Ectodermal cell (in vitro differentiated cells): ENCODE results near the gene MINDY4.

Experiments
- H3K27ac ChIP-seq: 2 replicates; pipeline ENCODE4 v1.7.0; 2013; ENCODE audit warnings: mild to moderate bottlenecking, low read depth, low read length; ENCODE audit not compliant: insufficient read depth, poor library complexity, severe bottlenecking
- H3K27me3 ChIP-seq: 2 replicates; pipeline ENCODE4 v1.7.0; 2013; ENCODE audit warnings: mild to moderate bottlenecking, low read length; ENCODE audit not compliant: insufficient read depth, control insufficient read depth, poor library complexity, severe bottlenecking
- H3K36me3 ChIP-seq: one replicate; pipeline ENCODE4 v1.7.0; 2013; ENCODE audit warnings: low read length; ENCODE audit not compliant: control insufficient read depth, insufficient read depth
- H3K4me1 ChIP-seq: one replicate; pipeline ENCODE4 v1.7.0; 2013; ENCODE audit warnings: low read length; ENCODE audit not compliant: control insufficient read depth, insufficient read depth
- H3K4me3 ChIP-seq: 2 replicates; pipeline ENCODE4 v1.7.0; 2013; ENCODE audit warnings: low read depth, low read length, control low read depth; ENCODE audit not compliant: insufficient read depth
- H3K9me3 ChIP-seq: 2 replicates; pipeline ENCODE4 v1.7.0; 2013; ENCODE audit warnings: mild to moderate bottlenecking, low read length, moderate library complexity; ENCODE audit not compliant: control insufficient read depth
- WGBS, 2 experiments: methylation state at CpG; one replicate each; pipeline ENCODE4 v1.1.7; 2013; ENCODE audit warnings: missing lambda C conversion rate in 2 of 2; 5-methylcytosine and 5-hydroxymethylcytosine counted together

Gene MINDY4

DNA sequence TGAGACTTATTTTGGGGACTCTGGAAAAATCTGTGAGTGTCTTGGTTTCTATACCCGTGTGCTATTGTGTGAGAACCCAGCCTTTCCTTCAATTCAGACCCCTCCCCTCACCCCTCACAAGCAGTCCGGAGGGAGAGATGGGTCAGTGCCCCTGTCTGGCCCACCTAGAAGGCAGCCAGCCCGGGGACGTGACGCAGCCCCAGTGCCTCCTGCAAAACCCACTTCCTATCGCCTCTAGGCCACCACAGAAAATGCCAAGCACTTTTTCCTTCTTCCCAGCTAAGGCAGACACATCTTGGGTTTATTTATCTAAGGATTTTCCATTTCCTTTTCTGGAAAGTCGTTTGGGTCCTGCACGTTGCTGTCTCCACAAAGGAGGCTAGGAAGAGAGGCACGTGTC lies 128.8 kb downstream of the MINDY4 start:
- no peak overlapping the region for H3K27ac ChIP-seq
- H3K4me3 ChIP-seq, result no peak overlapping the region
- peaks cover 11% of the 10 kb centered on the region for H3K4me1 ChIP-seq
- WGBS, 2 experiments, result 89 to 90% methylated on average over 9 of the region's 9 CpGs
- no peaks in the 10 kb centered on the region for H3K36me3 ChIP-seq
- no peaks in the 10 kb centered on the region for H3K27me3 ChIP-seq
- no peaks in the 10 kb centered on the region for H3K9me3 ChIP-seq

DNA sequence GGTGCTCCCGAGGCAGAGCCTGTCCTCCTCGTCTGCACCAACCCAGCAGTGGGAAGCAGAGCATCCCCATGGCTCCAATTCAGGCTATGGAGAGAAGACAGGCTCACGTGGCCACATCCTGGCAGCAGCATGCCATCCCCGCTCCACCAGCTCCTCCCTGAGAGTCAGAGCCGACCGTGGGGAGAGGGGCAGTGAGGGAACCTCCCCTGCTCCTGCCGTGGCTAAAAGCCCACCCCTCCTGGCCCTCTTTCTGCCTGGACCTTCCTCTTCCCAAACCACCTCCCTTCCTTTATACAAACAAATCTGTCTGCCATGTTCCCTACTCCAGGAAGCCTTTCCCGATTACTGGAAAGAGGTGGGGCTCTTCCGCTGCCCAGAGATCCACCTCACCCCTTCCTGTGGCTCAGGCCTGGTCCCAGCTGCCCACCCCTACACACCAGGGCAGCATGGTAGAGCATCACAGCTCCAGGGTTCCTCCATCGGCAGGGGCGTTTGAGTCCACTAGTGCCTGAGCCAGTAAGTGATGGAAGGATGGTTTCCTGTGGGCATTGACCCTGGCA lies 129.7 kb downstream of the MINDY4 start:
- 89% methylated on average over 11 of the region's 11 CpGs for WGBS, 2 experiments
- H3K36me3 ChIP-seq, result no peaks in the 10 kb centered on the region
- H3K27ac ChIP-seq, result no peak overlapping the region
- no peak overlapping the region for H3K4me3 ChIP-seq
- H3K27me3 ChIP-seq, result no peaks in the 10 kb centered on the region
- peaks cover 7% of the 10 kb centered on the region for H3K4me1 ChIP-seq
- H3K9me3 ChIP-seq, result no peaks in the 10 kb centered on the region

DNA sequence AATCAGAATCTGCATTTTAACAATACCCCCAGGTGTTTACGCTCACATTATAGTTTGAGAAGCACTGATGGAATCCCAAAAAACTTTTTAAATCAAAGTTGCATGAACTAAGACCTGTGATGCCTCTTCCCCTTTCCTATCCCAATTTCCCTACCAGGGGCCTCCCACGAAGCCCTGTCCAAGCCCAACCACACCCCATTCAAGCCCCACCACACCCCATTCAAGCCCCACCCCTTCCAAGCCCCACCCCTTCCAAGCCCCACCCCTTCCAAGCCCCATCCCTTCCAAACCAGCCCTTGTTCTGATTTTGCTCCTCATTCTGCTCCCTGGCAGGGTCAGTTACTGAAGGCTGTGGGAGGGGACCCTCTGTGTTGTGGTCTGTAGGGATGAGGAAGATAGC lies 130.6 kb downstream of the MINDY4 start:
- no peak overlapping the region for H3K27ac ChIP-seq
- H3K9me3 ChIP-seq, result no peaks in the 10 kb centered on the region

DNA sequence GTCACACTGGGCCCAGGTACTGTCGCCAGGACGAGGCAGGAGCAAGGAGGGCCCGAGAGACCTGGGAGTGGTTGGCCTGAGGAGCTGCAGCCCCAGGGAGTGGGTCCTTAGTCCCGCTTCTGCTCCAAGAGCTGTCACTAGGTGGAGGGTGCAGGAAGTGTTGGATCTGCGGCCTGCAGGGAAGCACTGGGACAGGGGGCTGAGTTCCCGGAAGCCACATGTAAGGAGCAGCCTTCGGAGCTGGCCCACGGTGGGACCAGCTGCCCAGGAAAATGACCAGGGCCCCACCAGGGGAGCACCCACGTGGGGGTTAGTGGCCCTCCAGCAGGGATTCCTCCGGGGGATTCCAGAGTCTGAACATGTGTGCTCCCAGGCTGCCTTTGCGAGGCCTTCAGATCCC lies 131.2 kb downstream of the MINDY4 start:
- Histone ChIP-seq H3K27me3 (no peaks in the 10 kb centered on the region), H3K36me3 (no peaks in the 10 kb centered on the region), H3K4me1 (no peaks in the 10 kb centered on the region), H3K27ac (no peak overlapping the region), H3K4me3 (no peak overlapping the region), H3K9me3 (no peaks in the 10 kb centered on the region)
- 90 to 93% methylated on average over 11 of the region's 11 CpGs for WGBS, 2 experiments

More for the DNA sequence above, 130.6 kb downstream of the MINDY4 start:
- H3K27me3 ChIP-seq, result no peaks in the 10 kb centered on the region
- no peak overlapping the region for H3K4me3 ChIP-seq
- no peaks in the 10 kb centered on the region for H3K4me1 ChIP-seq
- WGBS, 2 experiments, result 79 to 85% methylated on average over 2 of the region's 2 CpGs
- H3K36me3 ChIP-seq, result no peaks in the 10 kb centered on the region

DNA sequence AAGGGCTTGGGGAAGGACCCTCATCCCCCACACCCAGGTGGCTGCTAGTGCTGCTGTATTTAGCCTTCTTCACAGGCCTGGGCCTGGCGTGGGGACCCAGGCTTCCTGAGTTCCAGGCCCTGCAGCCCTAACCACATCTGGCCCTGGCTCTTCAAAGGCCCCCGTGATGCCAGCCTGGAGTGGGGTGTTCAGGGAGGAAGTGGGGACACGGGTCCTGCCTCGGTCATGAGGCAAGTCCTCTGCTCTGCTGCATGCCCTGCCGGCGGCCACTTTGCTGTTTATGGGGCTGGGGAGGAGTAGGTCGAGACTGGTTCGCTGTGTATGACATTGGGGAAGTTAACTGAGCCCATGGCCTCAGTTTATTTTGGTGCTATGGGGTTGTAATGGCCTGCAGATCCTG lies 131.9 kb downstream of the MINDY4 start:
- Histone ChIP-seq H3K27me3 (no peaks in the 10 kb centered on the region), H3K27ac (no peak overlapping the region), H3K4me1 (no peaks in the 10 kb centered on the region), H3K9me3 (no peaks in the 10 kb centered on the region), H3K4me3 (no peak overlapping the region), H3K36me3 (no peaks in the 10 kb centered on the region)
- WGBS, 2 experiments, result 95% methylated on average over 8 of the region's 8 CpGs

DNA sequence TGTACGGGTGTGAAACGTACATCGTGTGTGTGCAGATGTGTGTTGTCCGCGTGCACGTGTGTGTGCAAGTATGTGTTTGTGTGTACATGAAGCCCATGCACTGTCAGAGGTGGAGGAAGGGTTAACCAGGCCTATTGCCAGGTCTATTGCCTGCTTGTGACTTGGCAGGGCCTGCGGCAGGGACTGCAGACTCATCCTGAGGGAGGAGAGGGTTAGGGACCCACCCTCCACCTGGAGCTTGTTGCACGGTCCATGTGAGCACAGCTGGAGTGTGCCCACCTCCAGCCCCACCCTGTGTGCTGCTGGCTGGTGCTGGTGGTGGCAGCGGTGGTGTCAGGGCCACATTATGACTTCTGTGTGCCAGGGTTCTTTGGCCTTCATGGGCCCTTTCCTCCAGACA lies 133.3 kb downstream of the MINDY4 start:
- WGBS, 2 experiments, result 94 to 95% methylated on average over 9 of the region's 9 CpGs
- Histone ChIP-seq H3K9me3 (no peaks in the 10 kb centered on the region), H3K27me3 (no peaks in the 10 kb centered on the region), H3K4me1 (no peaks in the 10 kb centered on the region), H3K4me3 (no peak overlapping the region), H3K36me3 (no peaks in the 10 kb centered on the region), H3K27ac (no peak overlapping the region)

DNA sequence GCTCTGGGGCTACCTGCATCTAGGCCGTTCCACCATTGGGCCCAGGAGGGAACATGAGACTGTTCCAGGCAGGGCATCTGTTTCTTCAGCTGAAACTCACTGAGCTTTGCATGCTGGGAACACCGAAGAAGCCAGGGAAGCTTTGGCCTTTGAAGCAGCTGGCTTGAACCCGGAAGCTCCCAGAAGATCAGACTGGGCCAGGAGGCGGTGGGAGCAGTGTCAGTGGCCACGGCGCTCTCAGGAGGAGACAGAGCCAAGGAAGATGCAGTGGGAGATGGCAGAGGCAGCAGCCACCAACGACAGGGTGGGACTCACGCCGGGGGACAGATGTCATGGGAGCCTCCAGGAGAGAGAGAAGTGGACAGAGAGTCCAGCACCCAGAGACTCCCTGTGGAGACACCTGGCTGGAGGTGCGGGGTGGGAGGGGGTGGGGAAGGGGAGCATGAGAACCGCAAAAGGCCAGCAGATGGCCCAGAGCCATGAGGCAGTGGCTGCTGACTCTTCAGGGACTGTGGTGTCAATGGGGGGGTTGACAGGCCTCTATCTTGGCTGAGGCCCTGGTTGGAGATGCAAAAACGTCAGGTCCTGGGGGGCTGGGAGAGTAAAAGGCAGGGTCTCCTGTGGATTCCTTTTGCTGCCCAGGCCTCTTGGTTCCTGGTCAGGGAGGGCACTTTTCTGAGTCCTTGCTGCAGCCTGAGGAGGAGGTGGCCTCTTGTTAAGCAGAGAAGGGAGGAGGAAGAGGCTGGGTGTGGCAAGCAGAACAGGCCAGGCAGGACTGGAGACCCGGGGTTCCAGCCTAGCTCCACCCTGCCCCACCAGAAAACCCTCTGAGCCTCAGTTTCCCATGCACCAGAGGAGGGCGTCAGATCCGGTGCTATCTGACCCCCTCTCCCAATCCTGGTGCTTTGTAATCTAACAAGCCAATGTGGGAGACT lies 134.1 kb downstream of the MINDY4 start:
- Histone ChIP-seq H3K4me1 (no peaks in the 10 kb centered on the region), H3K27me3 (no peaks in the 10 kb centered on the region), H3K36me3 (no peaks in the 10 kb centered on the region), H3K27ac (no peak overlapping the region), H3K9me3 (no peaks in the 10 kb centered on the region), H3K4me3 (no peak overlapping the region)
- 88 to 90% methylated on average over 15 of the region's 15 CpGs for WGBS, 2 experiments

DNA sequence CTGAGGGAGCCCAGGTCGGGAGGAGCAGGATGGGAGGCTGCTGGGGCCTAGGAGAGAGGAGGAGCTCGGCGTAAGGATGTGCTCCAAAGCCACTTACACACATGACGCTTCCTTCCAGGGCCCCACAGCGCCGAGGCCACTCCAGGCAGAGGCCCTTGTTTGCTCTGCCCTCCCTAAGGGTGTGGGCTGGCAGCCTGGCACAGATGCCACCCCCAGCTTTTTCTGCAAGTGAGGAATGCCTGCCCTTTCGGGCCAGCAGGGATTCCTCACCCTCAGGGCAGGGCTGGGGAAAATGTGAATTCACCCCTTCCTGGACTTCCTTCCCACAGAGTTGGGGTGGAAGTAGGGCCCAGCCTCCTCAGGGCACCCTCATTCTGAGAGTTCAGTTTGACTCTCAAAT lies 134.8 kb downstream of the MINDY4 start:
- Histone ChIP-seq H3K4me3 (no peak overlapping the region), H3K27me3 (no peaks in the 10 kb centered on the region)
- 88 to 92% methylated on average over 7 of the region's 7 CpGs for WGBS, 2 experiments

DNA sequence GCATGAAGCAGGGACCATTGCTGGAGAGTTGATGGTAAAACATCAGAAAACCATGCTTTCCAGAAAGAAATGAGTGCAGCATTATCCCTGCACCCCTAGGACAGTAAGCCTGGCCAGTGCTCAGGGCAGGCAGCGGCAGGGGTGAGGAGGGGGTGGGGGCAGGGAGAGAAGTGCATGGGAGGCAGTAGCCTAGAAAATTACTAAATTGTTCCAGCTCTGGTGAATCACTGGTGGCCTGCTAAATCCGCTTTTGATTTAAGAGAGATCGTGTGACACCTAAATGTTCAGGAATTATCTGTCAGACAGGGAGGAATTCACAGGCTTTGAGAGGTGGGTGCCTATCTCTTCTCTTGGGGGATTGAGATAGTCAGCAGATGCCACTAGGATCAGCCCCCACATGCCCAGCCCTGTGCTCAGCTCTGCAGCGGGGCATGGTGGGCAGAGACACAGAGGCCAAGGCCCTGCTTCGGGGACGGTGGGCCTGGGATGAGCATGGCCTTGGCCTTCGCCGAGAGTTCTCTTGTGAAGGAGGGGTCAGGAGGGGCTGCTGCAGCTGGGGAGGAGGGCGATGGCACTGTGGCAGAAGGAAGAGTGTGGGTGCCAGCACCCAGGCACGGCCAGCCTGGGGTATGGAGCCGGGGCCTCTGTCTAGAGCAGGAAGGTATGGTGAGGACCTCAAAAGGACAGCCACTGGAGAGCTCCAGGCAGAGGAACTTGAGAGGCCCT lies 135.5 kb downstream of the MINDY4 start:
- Histone ChIP-seq H3K9me3 (no peaks in the 10 kb centered on the region), H3K27ac (no peak overlapping the region), H3K4me1 (peaks cover 6% of the 10 kb centered on the region), H3K4me3 (no peak overlapping the region), H3K27me3 (no peaks in the 10 kb centered on the region), H3K36me3 (no peaks in the 10 kb centered on the region)
- WGBS, 2 experiments, result 91 to 96% methylated on average over 11 of the region's 11 CpGs

More for the DNA sequence above, 134.8 kb downstream of the MINDY4 start:
- no peak overlapping the region for H3K27ac ChIP-seq
- peaks cover 4% of the 10 kb centered on the region for H3K4me1 ChIP-seq
- H3K9me3 ChIP-seq, result no peaks in the 10 kb centered on the region
- H3K36me3 ChIP-seq, result no peaks in the 10 kb centered on the region
